ENCODE data around the gene RSPO3. TPM values are rescaled to one million over a fixed set of nuclear protein-coding genes. Genes with fewer than 3 reads are reported as not detected.

Gene RSPO3, protein sequence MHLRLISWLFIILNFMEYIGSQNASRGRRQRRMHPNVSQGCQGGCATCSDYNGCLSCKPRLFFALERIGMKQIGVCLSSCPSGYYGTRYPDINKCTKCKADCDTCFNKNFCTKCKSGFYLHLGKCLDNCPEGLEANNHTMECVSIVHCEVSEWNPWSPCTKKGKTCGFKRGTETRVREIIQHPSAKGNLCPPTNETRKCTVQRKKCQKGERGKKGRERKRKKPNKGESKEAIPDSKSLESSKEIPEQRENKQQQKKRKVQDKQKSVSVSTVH
- total RNA-seq, result not detected
- total RNA-seq (2013), result 0.07 TPM
- 0 to 0.06 (median 0) reads per million in 29 experiments for total RNA-seq

GRCh38 chr6:127118298-127119101 lies at the start of gene RSPO3:
TSS of gene RSPO3 (plus strand) at chr6:127118671. CDS start at chr6:127119193, 522 bp downstream.
- CTCF ChIA-PET, result no interaction called here
- ATAC-seq (replicated peaks in 1 of 4) (no peak), DNase-seq (no peak)

GRCh38 chr6:127069659-127070279 lies 48.7 kb upstream of the RSPO3 start:
- Mint-ChIP-seq H3K9me3 (no peaks in the 10 kb centered on the region), H3K27me3 (peaks cover 3 to 16% of the 10 kb centered on the region in 2 donors), H3K27ac (no peak overlapping the region), H3K36me3 (no peaks in the 10 kb centered on the region), H3K4me3 (no peak overlapping the region), H3K4me1 (no peaks in the 10 kb centered on the region)
- DNase-seq (no peak), ATAC-seq (replicated peaks in 1 of 4) (no peak)
- no peak overlapping the region for H3K27ac ChIP-seq (ENCODE audit: low read length)
- no peaks in the 10 kb centered on the region for H3K36me3 ChIP-seq (ENCODE audit: control insufficient read depth in 2 of 2, extremely low read depth in 1 of 2, insufficient read depth in 1 of 2, low read length in 1 of 2)
- ChIA-PET CTCF (no interaction called here), POLR2A (no interaction called here)
- no peaks in the 10 kb centered on the region for H3K9me3 ChIP-seq
- no peaks in the 10 kb centered on the region for H3K4me1 ChIP-seq (ENCODE audit: control insufficient read depth in 1 of 2, extremely low read depth in 1 of 2, insufficient read depth in 2 of 2, low read length in 2 of 2)
- no CpG with 5 or more reads among the region's 3 CpGs for WGBS (ENCODE audit: insufficient coverage)
- H3K27me3 ChIP-seq (replicated peaks in 1 of 2; ENCODE audit: control insufficient read depth in 2 of 2, extremely low read depth in 1 of 2, insufficient read depth in 2 of 2, low read length in 1 of 2), result no peaks in the 10 kb centered on the region
- no peak overlapping the region for H3K4me3 ChIP-seq (ENCODE audit: control insufficient read depth in 1 of 2, extremely low read depth in 1 of 2, low read length in 1 of 2)

More at GRCh38 chr6:127118298-127119101, at the start of gene RSPO3:
- Mint-ChIP-seq H3K36me3 (no peaks in the 10 kb centered on the region), H3K4me3 (peak within 1 kb of the TSS; percentile 47 to 77 (median 65)), H3K9me3 (no peaks in the 10 kb centered on the region), H3K27me3 (peaks cover 55 to 64% of the 10 kb centered on the region in 2 donors), H3K27ac (no peak within 1 kb of the TSS), H3K4me1 (peaks cover 16 to 32% (median 25%) of the 10 kb centered on the region in 3 donors)
- Histone ChIP-seq H3K4me1 (ENCODE audit: control insufficient read depth in 1 of 2, extremely low read depth in 1 of 2, insufficient read depth in 2 of 2, low read length in 2 of 2) (peaks cover 5 to 26% of the 10 kb centered on the region in 2 experiments), H3K4me3 (ENCODE audit: control insufficient read depth in 1 of 2, extremely low read depth in 1 of 2, low read length in 1 of 2) (peak within 1 kb of the TSS in 1 of 2 donors; percentile 47), H3K27ac (ENCODE audit: low read length) (no peak within 1 kb of the TSS), H3K27me3 (replicated peaks in 1 of 2; ENCODE audit: control insufficient read depth in 2 of 2, extremely low read depth in 1 of 2, insufficient read depth in 2 of 2, low read length in 1 of 2) (peaks cover 27 to 38% of the 10 kb centered on the region in 2 experiments), H3K36me3 (ENCODE audit: control insufficient read depth in 2 of 2, extremely low read depth in 1 of 2, insufficient read depth in 1 of 2, low read length in 1 of 2) (no peaks in the 10 kb centered on the region), H3K9me3 (no peaks in the 10 kb centered on the region)
- WGBS (ENCODE audit: insufficient coverage), result under 1% methylated on average over 35 of the region's 63 CpGs
- POLR2A ChIA-PET, result no interaction called here

DNA sequence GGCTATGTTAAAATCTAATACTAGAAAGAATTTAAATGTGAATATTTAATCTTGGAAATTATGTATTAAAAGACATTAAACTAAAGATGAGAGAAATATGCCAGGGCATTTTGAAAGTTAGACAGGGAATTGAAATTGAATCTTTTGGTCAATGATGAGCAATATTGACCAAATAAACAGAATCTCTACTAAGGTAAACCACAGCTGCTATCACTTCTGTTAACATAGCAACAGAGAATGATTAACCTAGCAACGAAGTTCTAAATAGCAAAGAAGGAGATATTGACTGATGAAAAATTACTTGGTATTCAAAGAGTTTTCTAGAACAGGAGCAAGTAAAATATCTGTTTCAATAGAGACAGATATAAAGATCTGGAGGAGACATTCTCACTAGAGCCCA lies 45.2 kb upstream of the RSPO3 start:
- ATAC-seq (replicated peaks in 1 of 4), result no peak
- Histone ChIP-seq H3K4me3 (ENCODE audit: control insufficient read depth in 1 of 2, extremely low read depth in 1 of 2, low read length in 1 of 2) (no peak overlapping the region), H3K27ac (ENCODE audit: low read length) (no peak overlapping the region), H3K36me3 (ENCODE audit: control insufficient read depth in 2 of 2, extremely low read depth in 1 of 2, insufficient read depth in 1 of 2, low read length in 1 of 2) (no peaks in the 10 kb centered on the region), H3K27me3 (replicated peaks in 1 of 2; ENCODE audit: control insufficient read depth in 2 of 2, extremely low read depth in 1 of 2, insufficient read depth in 2 of 2, low read length in 1 of 2) (no peaks in the 10 kb centered on the region), H3K4me1 (ENCODE audit: control insufficient read depth in 1 of 2, extremely low read depth in 1 of 2, insufficient read depth in 2 of 2, low read length in 2 of 2) (no peaks in the 10 kb centered on the region), H3K9me3 (no peaks in the 10 kb centered on the region)
- H3K4me3 Mint-ChIP-seq, result no peak overlapping the region
- POLR2A ChIA-PET, result no interaction called here
- CTCF ChIA-PET, result no interaction called here
- DNase-seq, result no peak
- no peaks in the 10 kb centered on the region for H3K36me3 Mint-ChIP-seq
- no peak overlapping the region for H3K27ac Mint-ChIP-seq
- no peaks in the 10 kb centered on the region for H3K4me1 Mint-ChIP-seq
- H3K27me3 Mint-ChIP-seq, result peaks cover 6 to 17% of the 10 kb centered on the region in 2 donors
- H3K9me3 Mint-ChIP-seq, result no peaks in the 10 kb centered on the region
- WGBS (ENCODE audit: insufficient coverage), result no CpG with 5 or more reads among the region's 1 CpG

DNA sequence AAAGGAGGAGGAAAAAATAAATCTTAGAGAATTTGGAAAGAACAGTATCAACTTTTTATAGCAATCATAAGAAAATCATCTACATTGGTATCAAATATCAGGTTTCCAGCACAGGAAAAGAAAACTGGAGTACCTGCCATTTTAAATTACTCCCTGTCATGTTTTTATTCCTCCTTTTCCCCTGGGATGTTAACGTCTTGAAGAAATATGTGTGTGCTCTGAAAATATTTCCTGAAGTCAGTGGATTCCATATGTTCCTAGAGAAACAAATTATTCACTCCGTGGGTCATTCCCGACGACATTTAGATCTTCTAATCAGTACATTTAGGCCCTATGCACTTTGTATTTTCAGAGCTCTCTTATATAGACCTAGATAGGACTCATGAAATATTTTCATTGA lies 42.0 kb upstream of the RSPO3 start:
- CTCF ChIA-PET, result no interaction called here
- no peak overlapping the region for H3K4me3 ChIP-seq (ENCODE audit: control insufficient read depth in 1 of 2, extremely low read depth in 1 of 2, low read length in 1 of 2)
- H3K27me3 ChIP-seq (replicated peaks in 1 of 2; ENCODE audit: control insufficient read depth in 2 of 2, extremely low read depth in 1 of 2, insufficient read depth in 2 of 2, low read length in 1 of 2), result no peaks in the 10 kb centered on the region
- H3K36me3 ChIP-seq (ENCODE audit: control insufficient read depth in 2 of 2, extremely low read depth in 1 of 2, insufficient read depth in 1 of 2, low read length in 1 of 2), result no peaks in the 10 kb centered on the region
- no peaks in the 10 kb centered on the region for H3K4me1 ChIP-seq (ENCODE audit: control insufficient read depth in 1 of 2, extremely low read depth in 1 of 2, insufficient read depth in 2 of 2, low read length in 2 of 2)
- POLR2A ChIA-PET, result no interaction called here
- Mint-ChIP-seq H3K4me1 (no peaks in the 10 kb centered on the region), H3K4me3 (no peak overlapping the region), H3K27ac (no peak overlapping the region), H3K27me3 (peaks cover 8 to 14% of the 10 kb centered on the region in 2 donors), H3K36me3 (no peaks in the 10 kb centered on the region), H3K9me3 (no peaks in the 10 kb centered on the region)
- DNase-seq, result no peak
- no peaks in the 10 kb centered on the region for H3K9me3 ChIP-seq
- ATAC-seq (replicated peaks in 1 of 4), result no peak
- H3K27ac ChIP-seq (ENCODE audit: low read length), result no peak overlapping the region
- WGBS (ENCODE audit: insufficient coverage), result 100% methylated on average over 3 of the region's 4 CpGs

DNA sequence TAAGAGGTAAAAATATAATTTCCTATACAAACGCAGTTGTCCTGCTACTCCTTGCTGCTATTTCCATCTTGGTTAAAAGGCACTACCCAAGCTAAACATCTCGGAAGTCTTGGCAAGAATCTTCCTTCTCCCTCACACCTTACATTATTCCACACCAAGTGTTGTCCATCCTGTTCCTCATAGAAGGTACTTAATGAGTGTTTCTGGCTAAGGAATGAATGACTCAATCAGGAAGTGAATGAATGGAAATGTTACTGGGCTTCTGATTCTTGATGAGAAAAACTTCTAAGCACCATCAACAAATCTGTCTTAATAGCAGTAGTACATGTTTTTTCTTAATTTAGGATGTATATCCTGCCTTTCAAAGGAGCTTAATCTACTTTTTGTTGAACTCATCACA lies 40.6 kb upstream of the RSPO3 start:
- Histone ChIP-seq H3K27ac (ENCODE audit: low read length) (no peak overlapping the region), H3K4me1 (ENCODE audit: control insufficient read depth in 1 of 2, extremely low read depth in 1 of 2, insufficient read depth in 2 of 2, low read length in 2 of 2) (no peaks in the 10 kb centered on the region), H3K36me3 (ENCODE audit: control insufficient read depth in 2 of 2, extremely low read depth in 1 of 2, insufficient read depth in 1 of 2, low read length in 1 of 2) (no peaks in the 10 kb centered on the region), H3K4me3 (ENCODE audit: control insufficient read depth in 1 of 2, extremely low read depth in 1 of 2, low read length in 1 of 2) (no peak overlapping the region), H3K9me3 (no peaks in the 10 kb centered on the region), H3K27me3 (replicated peaks in 1 of 2; ENCODE audit: control insufficient read depth in 2 of 2, extremely low read depth in 1 of 2, insufficient read depth in 2 of 2, low read length in 1 of 2) (no peaks in the 10 kb centered on the region)
- CTCF ChIA-PET, result interaction anchor here in 1 of 2 donors (0.6 kb wide), 1 partner anchor 162 kb away, joined by 6 read pairs; no protein-coding TSS in a partner anchor
- no peaks in the 10 kb centered on the region for H3K4me1 Mint-ChIP-seq
- no peak for DNase-seq
- no peak overlapping the region for H3K4me3 Mint-ChIP-seq
- POLR2A ChIA-PET, result no interaction called here
- H3K27ac Mint-ChIP-seq, result no peak overlapping the region
- peaks cover 8 to 11% of the 10 kb centered on the region in 2 donors for H3K27me3 Mint-ChIP-seq
- no peaks in the 10 kb centered on the region for H3K9me3 Mint-ChIP-seq
- no peak for ATAC-seq (replicated peaks in 1 of 4)
- WGBS (ENCODE audit: insufficient coverage), result no CpG with 5 or more reads among the region's 2 CpGs
- H3K36me3 Mint-ChIP-seq, result no peaks in the 10 kb centered on the region

DNA sequence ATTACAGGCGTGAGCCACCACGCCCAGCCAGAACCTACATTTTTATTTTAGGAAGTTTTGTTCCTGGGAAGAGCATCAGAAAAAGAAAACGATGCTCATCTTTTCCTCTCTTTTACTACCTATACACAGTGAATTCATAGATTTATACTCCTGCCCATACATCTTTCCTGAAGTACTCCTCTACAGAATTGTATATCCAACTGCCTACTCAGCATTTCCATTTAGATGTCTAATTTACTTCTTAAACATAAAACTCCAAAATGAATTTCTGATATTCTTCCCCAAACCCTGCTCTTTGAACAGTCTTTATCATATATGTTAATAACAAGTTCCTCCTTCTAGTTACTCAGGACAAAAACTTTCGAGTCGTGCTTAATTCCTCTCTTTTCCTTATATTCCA lies 39.8 kb upstream of the RSPO3 start:
- no peak overlapping the region for H3K27ac Mint-ChIP-seq
- no peak for ATAC-seq (replicated peaks in 1 of 4)

More for the DNA sequence above, 39.8 kb upstream of the RSPO3 start:
- H3K9me3 Mint-ChIP-seq, result no peaks in the 10 kb centered on the region
- no peaks in the 10 kb centered on the region for H3K36me3 ChIP-seq (ENCODE audit: control insufficient read depth in 2 of 2, extremely low read depth in 1 of 2, insufficient read depth in 1 of 2, low read length in 1 of 2)
- 73% methylated on average over 2 of the region's 5 CpGs for WGBS (ENCODE audit: insufficient coverage)
- no peaks in the 10 kb centered on the region for H3K4me1 Mint-ChIP-seq
- CTCF ChIA-PET, result no interaction called here
- H3K27me3 Mint-ChIP-seq, result peaks cover 5 to 11% of the 10 kb centered on the region in 2 donors
- H3K36me3 Mint-ChIP-seq, result no peaks in the 10 kb centered on the region
- H3K4me3 ChIP-seq (ENCODE audit: control insufficient read depth in 1 of 2, extremely low read depth in 1 of 2, low read length in 1 of 2), result no peak overlapping the region
- no peak overlapping the region for H3K27ac ChIP-seq (ENCODE audit: low read length)
- no peak overlapping the region for H3K4me3 Mint-ChIP-seq
- no peaks in the 10 kb centered on the region for H3K4me1 ChIP-seq (ENCODE audit: control insufficient read depth in 1 of 2, extremely low read depth in 1 of 2, insufficient read depth in 2 of 2, low read length in 2 of 2)
- no peaks in the 10 kb centered on the region for H3K9me3 ChIP-seq
- POLR2A ChIA-PET, result no interaction called here
- H3K27me3 ChIP-seq (replicated peaks in 1 of 2; ENCODE audit: control insufficient read depth in 2 of 2, extremely low read depth in 1 of 2, insufficient read depth in 2 of 2, low read length in 1 of 2), result no peaks in the 10 kb centered on the region
- no peak for DNase-seq
